Activated CD4-positive, alpha-beta T cell treated with anti-CD3 and anti-CD28 coated beads, Interleukin-2, amount 10 ng/mL, durations not matched to agents 24 days and 14 days (primary cell): ENCODE data around the gene NLRP12. TPM values are rescaled to one million over a fixed set of nuclear protein-coding genes. Genes with fewer than 3 reads are reported as not detected.
"Not testable (repeated sequence)": the region's sequence is repeated elsewhere in the genome, so short reads cannot be mapped to it uniquely, and the experiment has no call there.

ENCODE experiments used
- DNase-seq: peaks from one replicate; pipeline ENCODE4 v3.0.0; 2022
- H3K27ac Mint-ChIP-seq: one replicate; pipeline ENCODE4 v1.8.0; 2022; ENCODE audit warnings: mild to moderate bottlenecking, mixed read lengths
- H3K27me3 Mint-ChIP-seq: one replicate; pipeline ENCODE4 v1.8.0; 2022; ENCODE audit warnings: mixed read lengths
- H3K36me3 Mint-ChIP-seq: one replicate; pipeline ENCODE4 v1.8.0; 2022; ENCODE audit warnings: low read depth, mild to moderate bottlenecking, mixed read lengths
- H3K4me1 Mint-ChIP-seq: one replicate; pipeline ENCODE4 v1.8.0; 2021; ENCODE audit warnings: mixed read lengths
- H3K4me3 Mint-ChIP-seq: one replicate; pipeline ENCODE4 v1.8.0; 2022; ENCODE audit warnings: mild to moderate bottlenecking, moderate library complexity, mixed read lengths
- H3K9me3 Mint-ChIP-seq: one replicate; pipeline ENCODE4 v1.8.0; 2021; ENCODE audit warnings: mixed read lengths
- intact Hi-C: fragments of 100-400 bp; cut with micrococcal nuclease; formaldehyde crosslinking; loops from one replicate; pipeline ENCODE4 v1.15.1; 2023
- total RNA-seq: library from RNA; stranded (reverse); gene quantifications from 2 replicates; pipeline ENCODE4 v1.2.3, GENCODE V29; 2022

Gene NLRP12
- total RNA-seq, 1 donor from 2014 or later: not detected

- no peak for DNase-seq
- intact Hi-C loops: loop anchor here (5.0 kb wide), 6 partner anchors 237 to 1293 kb away; partner anchors contain the start of genes LENG9, NDUFA3, OSCAR and ZNF331
- Mint-ChIP-seq H3K9me3 (no peaks in the 10 kb centered on the region), H3K4me1 (peaks cover 26% of the 10 kb centered on the region), H3K4me3 (peak overlapping the region; percentile 99), H3K27me3 (peaks cover 5% of the 10 kb centered on the region), H3K27ac (peak overlapping the region; percentile 98), H3K36me3 (peaks cover 3% of the 10 kb centered on the region)
Observed at GRCh38 chr19:53865523-53865917, 41.4 kb upstream of the NLRP12 start.

GRCh38 chr19:53864308-53864836 is 40.3 kb upstream of the NLRP12 start:
- intact Hi-C loops: no loop called here
- Mint-ChIP-seq H3K27me3 (peaks cover 5% of the 10 kb centered on the region), H3K36me3 (no peaks in the 10 kb centered on the region), H3K9me3 (no peaks in the 10 kb centered on the region), H3K27ac (peak overlapping the region; percentile 47), H3K4me3 (no peak overlapping the region), H3K4me1 (peaks cover 24% of the 10 kb centered on the region)
- no peak for DNase-seq

- intact Hi-C loops: loop anchor here (1.0 kb wide), 1 partner anchor 14 kb away; the partner anchor contains the start of gene MYADM
- no peaks in the 10 kb centered on the region for H3K36me3 Mint-ChIP-seq
- no peak overlapping the region for H3K27ac Mint-ChIP-seq
- H3K4me1 Mint-ChIP-seq: peaks cover 18% of the 10 kb centered on the region
- H3K4me3 Mint-ChIP-seq: no peak overlapping the region
- peaks cover 17% of the 10 kb centered on the region for H3K27me3 Mint-ChIP-seq
- H3K9me3 Mint-ChIP-seq: peaks cover 4% of the 10 kb centered on the region
- DNase-seq: peak; percentile 74
Observed at GRCh38 chr19:53853707-53854106, 29.6 kb upstream of the NLRP12 start.

GRCh38 chr19:53849237-53849676 is 25.1 kb upstream of the NLRP12 start:
- no peak overlapping the region for H3K4me3 Mint-ChIP-seq
- peaks cover 4% of the 10 kb centered on the region for H3K9me3 Mint-ChIP-seq
- H3K27ac Mint-ChIP-seq: no peak overlapping the region
- H3K4me1 Mint-ChIP-seq: peaks cover 15% of the 10 kb centered on the region
- DNase-seq: no peak
- H3K36me3 Mint-ChIP-seq: no peaks in the 10 kb centered on the region
- peaks cover 26% of the 10 kb centered on the region for H3K27me3 Mint-ChIP-seq
- intact Hi-C loops: loop anchor here (10.0 kb wide), 1 partner anchor 56 kb away; the partner anchor contains the start of gene CACNG7

GRCh38 chr19:53847555-53847954 is 23.4 kb upstream of the NLRP12 start:
- peaks cover 10% of the 10 kb centered on the region for H3K4me1 Mint-ChIP-seq
- intact Hi-C loops: loop anchor here (10.0 kb wide), 1 partner anchor 57 kb away; the partner anchor contains the start of gene CACNG7
- DNase-seq: no peak

GRCh38 chr19:53844849-53845246 is 20.7 kb upstream of the NLRP12 start:
- intact Hi-C loops: loop anchor here (10.0 kb wide), 1 partner anchor 60 kb away; the partner anchor contains the start of gene CACNG7
- no peak overlapping the region for H3K4me3 Mint-ChIP-seq
- H3K4me1 Mint-ChIP-seq: peaks cover 9% of the 10 kb centered on the region

More at GRCh38 chr19:53847555-53847954, 23.4 kb upstream of the NLRP12 start:
- H3K36me3 Mint-ChIP-seq: no peaks in the 10 kb centered on the region
- peaks cover 4% of the 10 kb centered on the region for H3K9me3 Mint-ChIP-seq
- H3K4me3 Mint-ChIP-seq: no peak overlapping the region
- no peak overlapping the region for H3K27ac Mint-ChIP-seq
- peaks cover 25% of the 10 kb centered on the region for H3K27me3 Mint-ChIP-seq

GRCh38 chr19:53840914-53841313 is 16.8 kb upstream of the NLRP12 start:
- intact Hi-C loops: loop anchor here (10.0 kb wide), 1 partner anchor 64 kb away; the partner anchor contains the start of gene CACNG7
- H3K4me3 Mint-ChIP-seq, H3K27me3 Mint-ChIP-seq, H3K27ac Mint-ChIP-seq, DNase-seq, H3K9me3 Mint-ChIP-seq, H3K36me3 Mint-ChIP-seq, H3K4me1 Mint-ChIP-seq: not testable (repeated sequence)

More at GRCh38 chr19:53844849-53845246, 20.7 kb upstream of the NLRP12 start:
- peaks cover 16% of the 10 kb centered on the region for H3K27me3 Mint-ChIP-seq
- no peak overlapping the region for H3K27ac Mint-ChIP-seq
- peaks cover 4% of the 10 kb centered on the region for H3K9me3 Mint-ChIP-seq
- no peaks in the 10 kb centered on the region for H3K36me3 Mint-ChIP-seq
- no peak for DNase-seq

- H3K9me3 Mint-ChIP-seq, H3K4me1 Mint-ChIP-seq, H3K27me3 Mint-ChIP-seq, H3K27ac Mint-ChIP-seq, DNase-seq, H3K36me3 Mint-ChIP-seq, H3K4me3 Mint-ChIP-seq: not testable (repeated sequence)
- intact Hi-C loops: loop anchor here (10.0 kb wide), 1 partner anchor 65 kb away; the partner anchor contains the start of gene CACNG7
Observed at GRCh38 chr19:53840241-53840640, 16.1 kb upstream of the NLRP12 start.

GRCh38 chr19:53838446-53838845 is 14.3 kb upstream of the NLRP12 start:
- DNase-seq, H3K36me3 Mint-ChIP-seq, H3K27me3 Mint-ChIP-seq, H3K4me3 Mint-ChIP-seq, intact Hi-C loops, H3K4me1 Mint-ChIP-seq, H3K27ac Mint-ChIP-seq, H3K9me3 Mint-ChIP-seq: not testable (repeated sequence)

- H3K27ac Mint-ChIP-seq, H3K4me3 Mint-ChIP-seq, H3K4me1 Mint-ChIP-seq, intact Hi-C loops, H3K9me3 Mint-ChIP-seq, DNase-seq, H3K36me3 Mint-ChIP-seq: not testable (repeated sequence)
- H3K27me3 Mint-ChIP-seq: peaks cover 32% of the 10 kb centered on the region
Observed at GRCh38 chr19:53832861-53833260, 8.7 kb upstream of the NLRP12 start.

- H3K27ac Mint-ChIP-seq: no peak overlapping the region
- H3K4me1 Mint-ChIP-seq: peaks cover 5% of the 10 kb centered on the region
- H3K27me3 Mint-ChIP-seq: peaks cover 35% of the 10 kb centered on the region
- H3K36me3 Mint-ChIP-seq: no peaks in the 10 kb centered on the region
- intact Hi-C loops: no loop called here
- no peak for DNase-seq
- H3K4me3 Mint-ChIP-seq: no peak overlapping the region
- H3K9me3 Mint-ChIP-seq: no peaks in the 10 kb centered on the region
Observed at GRCh38 chr19:53828531-53828930, 4.4 kb upstream of the NLRP12 start.

- intact Hi-C loops: no loop called here
Observed at GRCh38 chr19:53826876-53827275, 2.8 kb upstream of the NLRP12 start.

GRCh38 chr19:53823380-53824120 is 564 bp downstream of the NLRP12 start:
- H3K9me3 Mint-ChIP-seq: no peaks in the 10 kb centered on the region
- H3K27me3 Mint-ChIP-seq: peaks cover 12% of the 10 kb centered on the region
- H3K4me1 Mint-ChIP-seq: peaks cover 3% of the 10 kb centered on the region
- intact Hi-C loops: no loop called here
- no peaks in the 10 kb centered on the region for H3K36me3 Mint-ChIP-seq
- no peak overlapping the region for H3K27ac Mint-ChIP-seq
- DNase-seq: no peak
- no peak overlapping the region for H3K4me3 Mint-ChIP-seq

More at GRCh38 chr19:53826876-53827275, 2.8 kb upstream of the NLRP12 start:
- Mint-ChIP-seq H3K9me3 (no peaks in the 10 kb centered on the region), H3K27me3 (peaks cover 23% of the 10 kb centered on the region), H3K4me3 (no peak overlapping the region), H3K4me1 (peaks cover 5% of the 10 kb centered on the region), H3K36me3 (no peaks in the 10 kb centered on the region), H3K27ac (no peak overlapping the region)
- DNase-seq: no peak

- H3K27me3 Mint-ChIP-seq: peaks cover 11% of the 10 kb centered on the region
- H3K4me3 Mint-ChIP-seq: no peak overlapping the region
Observed at GRCh38 chr19:53819861-53820260, 4.3 kb downstream of the NLRP12 start.

More at GRCh38 chr19:53819861-53820260, 4.3 kb downstream of the NLRP12 start:
- intact Hi-C loops: no loop called here
- H3K27ac Mint-ChIP-seq: no peak overlapping the region
- peaks cover 3% of the 10 kb centered on the region for H3K4me1 Mint-ChIP-seq
- DNase-seq: no peak
- no peaks in the 10 kb centered on the region for H3K9me3 Mint-ChIP-seq
- no peaks in the 10 kb centered on the region for H3K36me3 Mint-ChIP-seq
